Ramos (cell line): ENCODE data around the gene OTULINL.

Experiments used
- in situ Hi-C: fragments of 300-500 bp; cut with MboI; formaldehyde crosslinking; loops from one replicate; pipeline ENCODE4 v1.14.3; 2022; ENCODE audit warnings: low sequenced_read_pairs; ENCODE audit not compliant: unreplicated experiment

Gene OTULINL

DNA sequence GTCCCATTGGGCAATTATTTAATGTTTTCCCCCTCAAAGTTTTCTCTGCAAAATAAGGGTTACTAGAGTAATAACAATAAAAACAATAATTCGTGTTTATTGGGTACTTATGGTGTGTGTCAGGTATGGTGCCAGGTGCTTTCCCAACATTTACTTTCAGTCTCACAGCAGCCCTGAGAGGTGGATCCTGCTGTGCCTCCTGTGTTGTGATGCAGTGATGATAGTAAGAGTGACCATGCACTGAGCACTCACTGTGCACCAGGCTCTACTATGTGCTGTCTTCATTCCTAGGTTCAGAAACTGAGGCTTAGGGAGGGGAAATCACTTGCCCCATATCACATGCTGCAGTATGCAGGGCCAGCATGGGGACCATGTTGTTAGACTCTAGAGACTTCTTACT lies 15.5 kb downstream of the OTULINL start:
- in situ Hi-C loops = no loop called here

DNA sequence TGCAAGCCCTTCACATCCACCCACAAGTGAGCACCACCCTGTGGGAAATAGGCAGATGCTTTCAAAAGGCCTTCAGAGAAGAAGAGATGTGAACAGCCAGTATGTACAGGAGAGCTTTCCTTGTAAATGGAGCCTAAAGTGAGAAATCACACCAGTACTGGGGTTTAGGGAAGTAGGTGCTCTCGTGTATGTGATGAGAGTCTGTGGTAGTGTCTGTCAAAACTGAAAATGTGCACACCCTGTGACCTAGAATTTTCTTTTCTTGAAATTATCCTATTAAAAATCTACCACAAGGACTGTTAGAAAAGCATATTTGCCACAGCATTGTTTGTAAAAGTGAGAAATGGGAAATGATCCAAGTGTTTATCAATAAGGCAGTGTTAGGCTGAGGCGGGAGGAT lies 16.6 kb downstream of the OTULINL start:
- in situ Hi-C loops = no loop called here

DNA sequence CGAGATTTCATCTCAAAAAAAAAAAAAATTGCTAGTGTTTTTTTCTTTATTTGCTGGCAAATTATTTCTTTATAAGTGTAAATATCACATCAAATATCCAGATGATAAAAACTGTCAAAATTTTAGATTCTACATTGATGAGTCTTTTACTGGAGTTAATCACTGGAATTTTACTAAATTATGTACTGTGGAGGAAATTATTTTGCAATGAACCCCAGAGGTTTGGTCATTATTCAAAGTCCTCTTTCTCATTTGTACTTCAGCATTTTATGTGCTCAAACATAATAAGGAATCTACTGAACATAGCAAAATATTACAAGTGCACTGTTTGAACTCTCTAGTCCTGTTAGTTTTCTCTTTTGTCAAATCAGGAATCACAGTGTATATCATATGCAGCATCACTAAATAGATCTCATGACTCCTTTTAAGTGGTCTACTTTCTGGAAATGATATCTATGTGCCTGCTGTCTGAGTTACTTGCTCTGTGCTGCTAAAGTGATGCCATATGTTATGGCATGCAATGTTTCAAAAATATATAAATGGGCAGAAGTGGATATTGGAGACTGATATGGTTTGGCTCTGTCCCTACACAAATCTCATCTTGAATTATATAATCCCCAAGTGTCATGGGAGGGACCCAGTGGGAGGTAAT lies 18.0 kb downstream of the OTULINL start:
- in situ Hi-C loops = no loop called here

DNA sequence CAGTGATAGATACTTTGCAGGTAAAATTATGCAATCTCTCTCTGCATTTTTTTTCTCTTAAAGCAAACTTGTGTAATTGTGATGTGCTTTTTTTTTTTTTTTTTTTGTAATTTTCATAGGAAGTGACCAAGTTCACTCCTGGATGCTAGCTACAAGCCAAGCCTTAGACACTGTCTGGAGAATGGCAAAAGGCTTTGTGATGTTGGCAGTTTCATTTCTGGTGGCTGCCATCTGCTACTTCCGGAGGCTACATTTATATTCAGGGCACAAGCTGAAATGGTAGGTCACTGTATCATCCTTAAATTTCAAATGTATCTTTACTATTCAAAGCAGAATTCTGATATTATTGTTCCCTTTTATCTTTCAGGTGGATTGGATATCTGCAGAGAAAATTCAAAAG lies 19.3 kb downstream of the OTULINL start:
- in situ Hi-C loops = no loop called here

DNA sequence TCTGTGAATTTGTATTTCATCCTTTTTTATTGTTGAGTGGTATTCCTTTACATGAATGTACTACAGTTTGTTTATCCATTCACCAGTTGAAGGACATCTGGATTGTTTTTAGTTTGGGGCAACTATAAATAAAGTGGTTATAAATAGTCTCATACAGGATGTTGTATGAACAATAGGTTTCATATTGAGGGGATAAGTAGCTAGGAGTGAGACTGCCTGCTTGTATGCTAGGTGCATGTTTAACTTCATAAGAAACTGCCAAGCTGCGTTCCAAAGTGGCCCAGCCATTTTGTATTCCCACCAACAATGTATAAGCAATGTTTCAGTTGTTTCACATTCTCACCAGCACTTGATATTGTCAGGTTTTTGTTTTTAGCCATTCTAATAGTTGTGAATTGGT lies 21.5 kb downstream of the OTULINL start:
- in situ Hi-C loops = no loop called here

DNA sequence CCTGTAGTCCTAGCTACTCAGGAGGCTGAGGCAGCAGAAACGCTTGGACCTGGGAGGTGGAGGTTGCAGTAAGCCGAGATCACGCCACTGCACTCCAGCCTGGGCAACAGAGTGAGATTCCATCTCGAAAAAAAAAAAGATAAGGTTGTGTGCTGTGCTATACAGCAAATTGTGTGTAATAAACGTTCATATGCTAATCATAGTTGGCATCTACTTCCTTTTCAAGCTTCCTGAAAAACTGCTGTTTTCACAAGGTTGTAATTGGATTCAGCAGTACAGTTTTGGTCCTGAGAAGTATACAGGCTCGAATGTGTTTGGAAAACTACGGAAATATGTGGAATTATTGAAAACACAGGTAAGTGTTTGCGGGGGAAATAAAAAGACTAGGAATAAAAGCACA lies 25.5 kb downstream of the OTULINL start:
- in situ Hi-C loops = no loop called here

DNA sequence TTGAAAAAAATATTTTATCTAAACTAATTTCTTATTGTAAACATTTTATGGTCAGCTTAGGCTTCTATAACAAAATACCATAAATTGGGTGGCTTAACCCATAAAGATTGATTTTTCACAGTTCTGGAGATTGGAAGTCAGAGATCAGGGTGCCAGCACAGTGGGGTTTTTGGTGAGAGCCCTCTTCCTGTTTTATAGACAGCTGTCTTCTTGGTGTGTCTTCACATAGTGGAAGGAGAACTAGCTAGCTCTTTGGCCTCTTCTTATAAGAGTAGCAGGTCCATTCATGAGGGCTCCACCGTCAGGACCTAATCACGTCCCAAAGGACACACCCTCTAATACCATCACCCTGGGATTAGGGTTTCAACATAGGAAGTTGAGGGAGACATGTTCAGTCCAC lies 26.6 kb downstream of the OTULINL start:
- in situ Hi-C loops = no loop called here

DNA sequence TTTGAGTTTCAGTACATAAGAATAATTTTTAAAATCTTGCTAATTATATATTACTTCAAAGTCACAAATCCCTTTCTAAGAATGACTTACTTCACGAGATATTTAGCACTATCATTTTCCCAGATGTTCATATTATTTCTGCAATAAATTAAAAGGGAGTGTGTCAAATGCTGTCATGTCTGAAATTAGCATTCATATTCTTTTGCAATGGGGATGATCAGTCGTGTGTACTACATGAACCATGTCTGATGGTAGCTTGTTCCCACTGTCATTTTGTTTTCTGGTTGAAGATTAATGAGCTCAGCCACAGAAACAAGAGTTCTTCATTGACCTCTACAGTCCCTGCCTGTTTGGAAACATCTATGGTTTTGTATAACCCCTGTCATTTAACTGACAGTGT lies 30.1 kb downstream of the OTULINL start:
- in situ Hi-C loops = no loop called here

DNA sequence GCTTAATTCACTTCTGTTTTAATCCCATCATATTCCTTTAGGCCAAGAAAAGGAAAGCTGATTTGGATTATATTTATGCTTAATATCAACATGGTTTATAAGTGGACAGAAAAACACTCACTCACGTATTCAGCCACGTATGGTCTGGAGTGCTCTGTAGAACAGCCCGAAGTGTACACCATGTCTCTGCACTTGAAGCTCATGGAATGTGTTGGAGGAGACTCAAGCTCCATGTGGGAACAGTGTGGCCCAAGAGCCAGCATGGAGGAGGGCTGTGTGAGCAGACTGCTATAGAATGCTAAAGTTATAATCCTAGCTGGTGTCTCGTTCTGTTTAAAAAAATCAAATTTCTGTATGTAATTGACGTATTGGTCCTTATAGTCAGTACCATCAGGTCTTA lies 32.9 kb downstream of the OTULINL start:
- in situ Hi-C loops = no loop called here

DNA sequence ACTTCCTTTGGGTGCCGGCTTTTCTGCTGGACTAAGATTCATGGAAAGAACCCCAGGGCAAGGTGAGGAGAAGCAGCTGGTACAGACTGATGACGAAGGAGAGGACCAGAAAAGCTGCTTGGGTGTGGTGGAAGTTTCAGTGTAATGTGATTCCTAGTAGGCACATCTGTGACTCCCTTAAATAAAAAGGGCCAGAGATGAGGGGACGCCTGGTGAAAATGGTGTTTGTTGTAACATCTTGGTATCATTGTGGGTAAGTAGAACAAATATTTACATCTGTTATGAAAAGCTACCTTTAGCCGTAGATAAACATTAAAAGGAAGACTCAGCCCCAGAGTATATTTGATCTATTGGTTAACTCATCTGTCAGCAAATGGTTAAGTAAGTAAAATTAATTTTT lies 33.8 kb downstream of the OTULINL start:
- in situ Hi-C loops = no loop called here

DNA sequence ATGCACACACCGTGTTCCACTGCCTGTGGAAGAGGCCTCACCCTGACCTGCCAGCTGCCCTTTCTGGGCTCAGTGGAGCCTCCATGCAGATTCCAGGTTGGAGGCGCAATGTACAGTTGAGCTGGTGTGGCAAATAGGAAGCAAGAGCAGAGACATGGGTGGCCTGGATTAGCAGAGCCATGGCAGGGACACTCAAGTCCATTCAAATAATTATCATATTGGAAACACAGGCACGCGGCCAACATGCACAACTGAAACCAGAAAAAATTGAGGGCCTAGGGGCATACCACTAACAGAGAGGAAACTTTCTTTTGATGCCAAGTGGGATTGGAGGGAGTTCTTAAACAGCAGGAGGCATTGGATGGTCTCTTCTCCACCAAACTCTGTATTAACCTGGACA lies 35.8 kb downstream of the OTULINL start:
- in situ Hi-C loops = no loop called here

DNA sequence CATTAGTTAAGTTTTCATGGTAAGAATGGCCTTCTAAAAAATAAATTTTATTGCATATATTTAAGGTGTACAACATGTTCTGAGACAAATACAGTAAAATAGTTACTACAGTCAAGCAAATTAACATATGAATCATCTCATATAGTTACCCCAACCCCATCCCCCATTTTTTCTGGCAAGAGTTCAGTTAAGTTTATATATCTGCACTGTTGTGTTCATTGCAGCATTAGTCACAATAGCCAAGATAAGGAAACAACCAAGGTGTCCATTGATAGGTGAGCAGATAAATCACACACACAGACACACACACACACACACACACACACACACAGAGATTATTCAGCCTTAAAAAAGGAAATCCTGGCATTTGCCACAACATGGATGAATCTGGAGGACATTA lies 45.7 kb downstream of the OTULINL start:
- in situ Hi-C loops = loop anchor here (25.0 kb wide), 1 partner anchor 265 kb away; no protein-coding TSS in a partner anchor

DNA sequence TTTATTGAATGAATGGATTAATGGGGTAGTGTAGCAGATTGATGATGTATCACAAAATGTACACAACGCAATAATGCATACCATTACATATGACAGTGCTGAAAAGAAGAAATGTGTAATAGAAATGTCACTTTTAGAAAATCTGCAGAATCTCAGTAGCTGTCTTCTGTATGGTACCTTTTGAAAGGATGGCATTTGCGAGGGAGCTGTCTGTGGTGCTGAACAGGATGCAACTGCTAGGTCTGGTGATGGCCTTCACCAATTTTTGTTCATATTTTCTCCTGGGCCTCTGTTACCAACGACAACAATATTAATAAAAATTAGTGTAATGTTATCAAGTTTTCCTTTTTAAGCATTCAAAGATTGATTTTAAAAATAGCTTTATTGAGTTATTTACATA lies 46.8 kb downstream of the OTULINL start:
- in situ Hi-C loops = loop anchor here (25.0 kb wide), 1 partner anchor 266 kb away; no protein-coding TSS in a partner anchor

DNA sequence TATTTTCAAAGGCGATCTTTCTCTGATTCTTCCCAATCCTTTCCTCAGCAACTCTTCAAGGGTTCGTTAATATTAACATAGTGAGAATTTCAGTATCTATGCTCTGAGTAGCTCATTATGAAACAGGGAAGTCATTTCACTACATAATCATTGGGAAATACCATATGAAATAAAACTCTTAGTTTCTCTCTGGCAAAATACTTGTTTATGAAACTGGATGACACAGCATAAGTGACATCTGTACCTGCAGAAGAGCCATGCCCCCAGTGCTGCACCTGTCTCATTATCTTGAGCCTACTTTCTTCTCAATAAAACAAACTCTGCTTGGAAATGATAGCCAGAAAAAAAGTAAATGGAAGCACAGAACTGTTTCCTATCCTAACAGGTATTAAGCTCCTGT lies 49.1 kb downstream of the OTULINL start:
- in situ Hi-C loops = loop anchor here (25.0 kb wide), 1 partner anchor 268 kb away; no protein-coding TSS in a partner anchor

DNA sequence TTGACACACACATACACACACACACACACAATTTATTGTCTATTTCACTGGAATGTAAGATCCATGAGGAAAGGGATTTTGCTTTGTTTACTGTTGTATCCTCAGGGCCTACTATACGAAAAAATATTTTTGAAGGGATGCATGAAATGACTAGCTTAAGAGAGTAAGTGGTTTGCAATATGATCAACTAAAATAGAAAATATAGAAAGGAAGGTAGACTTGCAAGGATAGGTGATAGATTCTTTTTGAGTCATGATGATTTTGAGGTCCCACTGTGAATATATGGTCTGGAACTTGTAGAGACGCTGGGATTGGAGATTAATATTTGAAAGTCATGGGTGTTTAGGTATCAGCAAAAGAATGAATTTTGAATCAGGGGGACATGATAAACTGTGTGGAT lies 54.1 kb downstream of the OTULINL start:
- in situ Hi-C loops = loop anchor here (25.0 kb wide), 1 partner anchor 273 kb away; no protein-coding TSS in a partner anchor

DNA sequence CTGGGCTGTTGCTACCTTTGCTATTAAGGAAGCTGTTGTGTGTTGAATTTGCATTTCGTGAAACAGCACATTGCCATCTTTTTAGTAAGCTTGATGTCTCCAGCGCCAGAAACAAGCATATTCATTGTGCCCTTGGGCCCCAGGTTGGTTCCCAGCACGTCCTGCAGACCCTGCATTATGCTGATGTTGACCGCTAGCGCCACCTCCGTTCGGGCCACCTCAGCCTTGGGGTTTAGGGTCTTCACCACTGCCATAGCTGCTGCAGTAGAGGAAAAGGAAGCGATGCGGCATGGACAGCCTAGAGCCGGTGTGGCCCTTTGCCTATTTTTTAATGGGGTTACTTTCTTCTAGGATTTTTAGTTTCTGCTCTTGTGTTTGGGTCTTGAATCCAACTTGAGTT lies 59.2 kb downstream of the OTULINL start:
- in situ Hi-C loops = loop anchor here (25.0 kb wide), 1 partner anchor 278 kb away; no protein-coding TSS in a partner anchor

DNA sequence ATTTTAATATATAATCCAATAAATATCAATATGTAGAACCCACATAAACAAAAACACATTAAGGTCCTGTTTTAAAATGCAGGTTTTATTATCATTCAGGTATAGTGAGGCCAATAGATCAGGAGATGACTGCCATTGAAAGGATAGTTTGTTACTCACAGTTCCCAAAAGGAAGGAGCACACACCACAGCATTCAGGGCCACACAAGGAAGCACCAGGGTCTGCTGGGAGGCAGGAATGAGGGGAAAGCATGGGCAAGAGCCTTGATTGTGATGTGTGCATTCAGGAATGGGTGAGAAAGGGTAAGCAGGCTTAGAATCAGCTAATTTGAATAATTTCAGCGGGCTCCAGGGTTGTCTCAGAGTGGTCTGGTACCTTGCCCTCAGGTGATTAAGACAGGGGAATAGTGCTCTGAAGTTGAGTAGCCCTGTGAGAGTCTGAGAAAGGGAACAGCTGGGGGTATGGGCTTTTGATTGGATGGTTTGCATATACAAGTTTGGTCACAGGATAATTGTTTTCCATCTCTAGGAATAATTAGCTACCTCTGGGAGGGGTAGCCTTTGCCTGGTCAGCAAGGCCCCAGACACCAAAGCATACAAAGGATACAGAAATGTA lies 63.1 kb downstream of the OTULINL start:
- in situ Hi-C loops = loop anchor here (25.0 kb wide), 1 partner anchor 282 kb away; no protein-coding TSS in a partner anchor

DNA sequence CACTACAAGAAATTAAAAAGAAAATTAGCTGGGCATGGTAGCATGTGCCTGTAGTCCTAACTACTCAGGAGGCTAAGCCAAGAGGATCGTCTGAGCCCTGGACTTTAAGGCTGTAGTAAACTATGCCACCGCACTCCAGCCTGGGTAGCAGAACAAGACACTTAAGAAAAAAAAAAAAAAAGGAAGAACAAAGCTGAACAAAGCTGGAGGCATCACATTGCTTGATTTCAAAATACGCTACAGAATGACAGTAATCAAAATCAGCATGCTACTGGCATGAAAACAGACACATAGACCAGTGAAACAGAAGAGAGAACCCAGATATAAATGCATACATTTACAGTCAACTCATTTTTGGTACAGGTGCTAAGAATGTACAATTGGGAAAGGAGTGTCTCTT lies 68.5 kb downstream of the OTULINL start:
- in situ Hi-C loops = no loop called here

DNA sequence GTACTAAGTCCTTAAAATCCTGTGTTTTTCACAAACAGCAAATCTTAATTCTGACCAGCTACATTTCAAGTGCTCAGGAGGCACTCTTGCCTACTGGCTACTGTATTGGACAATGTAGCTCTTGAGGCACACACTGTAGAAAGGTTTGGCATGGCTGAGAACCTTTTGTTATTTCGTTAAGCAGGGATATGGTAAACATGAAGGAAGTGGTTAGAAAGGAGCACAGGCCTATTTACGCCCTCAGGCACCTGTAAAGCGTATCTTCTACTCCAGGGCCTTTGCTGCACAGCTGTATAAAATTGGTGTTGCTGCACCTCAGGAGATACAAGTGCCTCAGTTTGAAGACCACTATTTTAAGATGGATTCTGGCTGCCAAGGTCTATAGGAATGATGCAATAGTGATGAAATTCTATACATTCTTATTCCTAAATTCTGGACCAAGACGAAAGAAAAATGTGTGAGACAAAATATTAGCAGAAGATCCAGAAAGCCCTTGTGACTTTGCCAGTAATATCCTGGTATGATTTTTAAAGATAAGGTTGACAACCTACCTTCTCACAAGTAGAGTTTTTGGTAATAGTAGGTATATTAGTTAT lies 73.7 kb downstream of the OTULINL start:
- in situ Hi-C loops = no loop called here

DNA sequence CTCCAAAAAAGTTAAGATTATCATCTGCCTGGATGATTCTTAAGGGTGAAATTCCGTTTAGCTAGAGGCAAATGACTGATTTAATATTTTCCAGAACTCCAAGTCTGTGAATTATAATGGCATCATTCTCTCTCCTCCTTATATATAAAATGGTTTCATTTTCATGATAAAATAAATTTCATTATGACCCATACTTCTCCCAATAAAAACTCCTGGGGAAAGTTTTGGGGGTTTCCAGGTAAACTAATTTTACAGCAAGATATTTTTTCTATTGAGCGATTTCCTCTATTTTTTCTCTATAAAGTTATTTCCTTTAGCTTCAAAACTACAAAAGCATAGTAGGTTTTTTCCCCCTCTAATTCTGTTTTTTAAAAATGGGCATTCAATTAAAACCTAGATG lies 75.3 kb downstream of the OTULINL start:
- in situ Hi-C loops = no loop called here

DNA sequence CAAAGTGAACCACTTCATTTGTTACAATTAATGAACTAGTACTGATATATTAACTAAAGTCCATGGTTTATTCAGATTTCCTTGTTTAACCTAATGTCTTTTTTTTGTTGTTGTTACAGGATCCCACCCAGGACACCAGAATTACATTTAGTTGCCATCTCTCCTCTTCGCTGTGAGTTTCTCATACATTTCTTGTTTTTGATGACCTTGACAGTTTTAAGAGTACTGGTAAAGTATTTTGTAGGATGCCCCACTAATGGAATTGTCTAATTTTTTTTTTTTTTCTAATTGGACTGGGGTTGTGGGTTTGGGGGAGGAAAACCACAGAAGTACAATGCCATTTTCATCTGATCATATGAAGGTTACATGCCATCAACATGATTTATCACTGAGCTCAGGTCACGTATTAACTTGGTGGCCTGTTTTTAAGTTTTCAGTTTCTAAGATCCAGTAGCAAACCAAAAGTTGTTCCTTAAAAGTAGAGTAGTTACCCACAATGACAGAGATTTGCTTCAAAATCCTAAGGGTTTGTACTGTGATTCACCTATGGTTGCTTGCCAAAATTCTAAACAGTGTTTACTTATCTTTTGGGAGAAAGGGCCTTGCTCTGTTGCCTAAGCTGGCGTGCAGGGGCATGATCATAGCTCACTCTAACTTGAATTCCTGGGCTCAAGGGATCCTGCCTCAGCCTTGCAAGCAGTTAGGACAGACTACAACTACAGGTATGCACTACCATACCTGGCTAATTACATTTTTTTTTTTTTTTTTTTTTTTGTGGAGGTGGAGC lies 78.4 kb downstream of the OTULINL start:
- in situ Hi-C loops = no loop called here
